PC-9 (cell line): ENCODE measurements around the gene PKNOX2. TPM values are rescaled to one million over a fixed set of nuclear protein-coding genes. Genes with fewer than 3 reads are reported as not detected.

Source experiments
- BruUV-seq: library from RNA; stranded (reverse); fragments of 400-500 nt; replicated peaks from 2 replicates; lab custom pipeline; 2021; lab: Mats Ljungman, UMichigan
- CTCF ChIA-PET: fragments of 300-600 bp; sonication (Branson Sonifier 250); formaldehyde crosslinking; loops from one replicate; lab custom pipeline; 2022; ENCODE audit warnings: antibody characterized with exemption; lab: Charles Lee
- POLR2A ChIA-PET: fragments of 300-600 bp; sonication (Branson Sonifier 250); formaldehyde crosslinking; loops from one replicate; lab custom pipeline; 2022; ENCODE audit warnings: antibody characterized with exemption; ENCODE audit not compliant: unreplicated experiment; lab: Charles Lee
- DNase-seq, 2 experiments: peaks; one replicate each; pipeline versions ENCODE4 v3.0.0 to v3.0.0-alpha.2; 2015 to 2022; ENCODE audit warnings: mixed read lengths in 1 of 2
- H2AFZ ChIP-seq: fragments of 200-600 bp; sonication (generic); 2 replicates; pipeline ENCODE4 v1.8.1; 2017; ENCODE audit warnings: antibody characterized with exemption
- H3F3A ChIP-seq: fragments of 200-600 bp; sonication (generic); 2 replicates; pipeline ENCODE4 v1.8.1; 2017; ENCODE audit warnings: antibody characterized with exemption, mild to moderate bottlenecking, low read depth; ENCODE audit not compliant: insufficient read depth
- H3K27ac ChIP-seq: fragments of 200-600 bp; sonication (generic); 2 replicates; pipeline ENCODE4 v1.6.1; 2016; ENCODE audit warnings: mixed run types
- H3K27me3 ChIP-seq: fragments of 200-600 bp; sonication (generic); 2 replicates; pipeline ENCODE4 v1.6.1; 2016; ENCODE audit warnings: low read depth, mixed run types; ENCODE audit not compliant: insufficient read depth
- H3K36me3 ChIP-seq: fragments of 200-600 bp; sonication (generic); 2 replicates; pipeline ENCODE4 v1.6.1; 2016; ENCODE audit warnings: low read depth, mixed run types
- H3K4me1 ChIP-seq: fragments of 200-600 bp; sonication (generic); replicated peaks from 2 replicates; pipeline ENCODE4 v1.6.1; 2016; ENCODE audit warnings: mixed run types; ENCODE audit not compliant: insufficient read depth
- H3K4me2 ChIP-seq: fragments of 200-600 bp; sonication (generic); 2 replicates; pipeline ENCODE4 v1.6.1; 2017; ENCODE audit warnings: mixed run types
- H3K4me3 ChIP-seq: fragments of 200-600 bp; sonication (generic); 2 replicates; pipeline ENCODE4 v1.6.1; 2016; ENCODE audit warnings: mixed run types
- H3K79me2 ChIP-seq: fragments of 200-600 bp; sonication (generic); 2 replicates; pipeline ENCODE4 v1.6.1; 2017; ENCODE audit warnings: low read depth, mixed run types
- H3K9me2 ChIP-seq: fragments of 200-600 bp; sonication (generic); 2 replicates; pipeline ENCODE4 v1.8.1; 2017; ENCODE audit warnings: mild to moderate bottlenecking; ENCODE audit not compliant: insufficient read depth
- H3K9me3 ChIP-seq: fragments of 200-600 bp; sonication (generic); 2 replicates; pipeline ENCODE4 v1.8.1; 2016; ENCODE audit warnings: low read depth; ENCODE audit not compliant: insufficient read depth
- H4K20me1 ChIP-seq: fragments of 200-600 bp; sonication (generic); 2 replicates; pipeline ENCODE4 v1.8.1; 2017; ENCODE audit not compliant: insufficient read depth
- CTCF ChIP-seq: fragments of 200-600 bp; sonication (generic); conservative IDR thresholded peaks from 2 replicates; pipeline ENCODE4 v1.6.1; 2017; ENCODE audit warnings: mixed run types, antibody characterized with exemption, mild to moderate bottlenecking, moderate library complexity
- EZH2 ChIP-seq: fragments of 200-600 bp; sonication (generic); IDR thresholded peaks from 2 replicates; pipeline ENCODE4 v1.8.0; 2017; ENCODE audit warnings: antibody characterized with exemption, low read depth
- intact Hi-C: fragments of 100-400 bp; cut with micrococcal nuclease; formaldehyde crosslinking; loops from one replicate; pipeline ENCODE4 v1.10.0; 2022; ENCODE audit not compliant: unreplicated experiment
- total RNA-seq: library from RNA; stranded (reverse); gene quantifications from 2 replicates; pipeline ENCODE4 v1.2.3, GENCODE V29; 2021

Gene PKNOX2
- total RNA-seq, 1 experiment from 2014 or later = not detected

DNA sequence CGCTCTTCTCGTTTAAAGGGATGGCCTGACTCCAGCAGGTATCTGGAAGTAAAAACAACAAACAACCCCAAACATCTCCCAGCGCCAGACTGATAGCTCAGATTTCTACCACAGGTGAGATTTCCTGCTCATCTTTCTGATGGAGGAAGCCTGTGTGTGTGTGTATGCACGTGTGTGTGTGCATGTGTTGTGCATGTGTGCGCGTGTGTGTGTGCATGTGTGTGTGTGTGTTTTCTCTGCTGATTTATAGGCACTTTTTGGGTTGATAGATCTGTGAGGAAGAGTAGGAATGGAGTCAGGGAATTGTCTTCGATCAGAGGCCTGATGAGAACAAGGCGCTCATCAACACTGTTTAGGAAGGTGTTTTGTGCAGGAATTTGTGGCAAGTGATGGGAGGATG is 103.0 kb downstream of the PKNOX2 start:
- no peak for DNase-seq
- H3K79me2 ChIP-seq = no peaks in the 10 kb centered on the region
- no peak overlapping the region for H3K4me2 ChIP-seq
- no peaks in the 10 kb centered on the region for H4K20me1 ChIP-seq
- no peaks in the 10 kb centered on the region for H3K9me2 ChIP-seq
- BruUV-seq = no TSS peak
- no peak overlapping the region for H3K4me3 ChIP-seq
- H3K36me3 ChIP-seq = no peaks in the 10 kb centered on the region
- no peaks in the 10 kb centered on the region for H3K9me3 ChIP-seq
- peaks cover 19% of the 10 kb centered on the region for H3K27me3 ChIP-seq
- no peaks in the 10 kb centered on the region for H3F3A ChIP-seq
- TF ChIP-seq EZH2 (no peak), CTCF (no peak)
- POLR2A ChIA-PET = no interaction called here
- H3K27ac ChIP-seq = no peak overlapping the region
- intact Hi-C loops = no loop called here
- H3K4me1 ChIP-seq = no peaks in the 10 kb centered on the region
- CTCF ChIA-PET = no interaction called here
- H2AFZ ChIP-seq = no peak overlapping the region

DNA sequence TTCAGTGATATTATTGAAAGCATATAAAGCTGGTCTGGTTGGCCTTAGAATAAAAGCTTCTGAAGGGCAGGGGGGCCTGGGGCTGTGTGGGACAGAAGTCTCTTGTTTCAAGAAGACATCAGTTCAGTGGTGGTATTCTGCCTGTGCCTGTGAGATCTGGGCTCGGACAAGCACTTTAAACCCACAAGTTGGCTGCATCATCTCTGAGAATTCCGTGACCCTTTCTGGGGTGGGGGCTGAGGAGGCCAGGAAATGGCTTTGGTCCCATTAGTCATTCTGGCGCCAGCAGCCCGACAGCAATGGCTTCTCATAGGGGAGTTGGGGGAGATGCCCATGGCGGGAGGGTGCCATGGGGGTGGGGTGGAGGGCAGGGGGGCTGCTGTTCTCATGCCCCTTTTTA is 104.1 kb downstream of the PKNOX2 start:
- Histone ChIP-seq H3K27me3 (peaks cover 8% of the 10 kb centered on the region), H3K9me2 (no peaks in the 10 kb centered on the region), H3K36me3 (no peaks in the 10 kb centered on the region), H3F3A (no peaks in the 10 kb centered on the region), H3K9me3 (no peaks in the 10 kb centered on the region), H3K4me1 (no peaks in the 10 kb centered on the region), H3K4me3 (no peak overlapping the region), H4K20me1 (no peaks in the 10 kb centered on the region), H3K27ac (no peak overlapping the region), H3K4me2 (no peak overlapping the region), H2AFZ (no peak overlapping the region), H3K79me2 (no peaks in the 10 kb centered on the region)
- no TSS peak for BruUV-seq
- TF ChIP-seq CTCF = no peak
- TF ChIP-seq EZH2 = no peak
- ChIA-PET CTCF (no interaction called here), POLR2A (no interaction called here)
- intact Hi-C loops = no loop called here
- no peak for DNase-seq

GRCh38 chr11:125270106-125270505 is 105.6 kb downstream of the PKNOX2 start:
- H3K4me3 ChIP-seq = no peak overlapping the region
- ChIA-PET CTCF (no interaction called here), POLR2A (no interaction called here)
- no peak for DNase-seq
- no peaks in the 10 kb centered on the region for H3F3A ChIP-seq
- peaks cover 4% of the 10 kb centered on the region; the same call in 1 of the 2 replicates for H3K27me3 ChIP-seq
- no peaks in the 10 kb centered on the region for H3K9me3 ChIP-seq
- H3K9me2 ChIP-seq = no peaks in the 10 kb centered on the region
- no peaks in the 10 kb centered on the region for H3K4me1 ChIP-seq
- intact Hi-C loops = no loop called here
- H3K36me3 ChIP-seq = no peaks in the 10 kb centered on the region
- no peaks in the 10 kb centered on the region for H4K20me1 ChIP-seq
- H3K4me2 ChIP-seq = no peak overlapping the region
- no peak for TF ChIP-seq EZH2
- no peaks in the 10 kb centered on the region for H3K79me2 ChIP-seq
- H2AFZ ChIP-seq = no peak overlapping the region
- BruUV-seq = no TSS peak
- H3K27ac ChIP-seq = no peak overlapping the region

DNA sequence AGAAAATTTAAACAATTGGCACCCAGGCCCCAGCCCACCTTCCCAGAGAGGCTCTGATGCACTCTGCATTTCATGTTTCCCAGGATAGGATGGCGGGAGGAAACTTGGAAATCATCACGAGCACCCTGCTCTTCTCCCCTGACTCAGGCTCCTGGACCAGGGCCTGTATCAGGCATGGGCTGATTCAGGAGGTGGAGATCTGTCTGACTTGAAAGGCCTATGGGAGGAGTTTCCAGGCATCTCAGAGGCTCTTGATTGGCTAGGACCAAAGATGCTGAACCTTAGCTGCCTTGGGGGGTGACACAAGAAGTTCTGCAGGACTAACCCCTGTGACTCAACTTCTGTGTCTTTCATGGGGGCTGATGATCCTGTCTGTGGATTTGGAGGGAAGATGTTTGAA is 106.2 kb downstream of the PKNOX2 start:
- no peak overlapping the region for H3K27ac ChIP-seq

More for the DNA sequence above, 106.2 kb downstream of the PKNOX2 start:
- intact Hi-C loops = no loop called here
- H3K9me3 ChIP-seq = no peaks in the 10 kb centered on the region
- no peaks in the 10 kb centered on the region for H3F3A ChIP-seq
- DNase-seq = no peak
- TF ChIP-seq EZH2 = no peak
- no peak for TF ChIP-seq CTCF
- H3K4me2 ChIP-seq = no peak overlapping the region
- no peaks in the 10 kb centered on the region for H4K20me1 ChIP-seq
- no peaks in the 10 kb centered on the region for H3K36me3 ChIP-seq
- H3K79me2 ChIP-seq = no peaks in the 10 kb centered on the region
- H2AFZ ChIP-seq = no peak overlapping the region
- H3K9me2 ChIP-seq = no peaks in the 10 kb centered on the region
- H3K4me3 ChIP-seq = no peak overlapping the region
- H3K4me1 ChIP-seq = no peaks in the 10 kb centered on the region
- ChIA-PET POLR2A (no interaction called here), CTCF (no interaction called here)
- H3K27me3 ChIP-seq = peaks cover 10% of the 10 kb centered on the region; the same call in 1 of the 2 replicates
- no TSS peak for BruUV-seq
